CD4-positive, alpha-beta memory T cell (primary cell): Measurements from ENCODE around the gene CSTF3. TPM values are rescaled to one million over a fixed set of nuclear protein-coding genes. Genes with fewer than 3 reads are reported as not detected.
"Not testable (repeated sequence)": the region's sequence is repeated elsewhere in the genome, so short reads cannot be mapped to it uniquely, and the experiment has no call there.

Source experiments
- CTCF ChIA-PET: fragments of 350-600 bp; sonication (Branson Sonifier 250); formaldehyde crosslinking; loops from one replicate; lab custom pipeline; 2021; ENCODE audit warnings: inconsistent platforms; ENCODE audit not compliant: partially characterized antibody; lab: Charles Lee
- POLR2A ChIA-PET: fragments of 350-600 bp; sonication (Branson Sonifier 250); formaldehyde crosslinking; loops from one replicate; lab custom pipeline; 2021; ENCODE audit not compliant: partially characterized antibody; lab: Charles Lee
- DNase-seq, 5 donors: peaks; one replicate each; pipeline versions ENCODE4 v3.0.0 to v3.0.0-alpha.2; 2020 to 2022; ENCODE audit warnings: mixed read lengths in 1 of 5
- H3K27ac ChIP-seq: one replicate; pipeline ENCODE4 v1.7.0; 2013; ENCODE audit warnings: low read depth, low read length
- H3K27me3 ChIP-seq: 2 replicates; pipeline ENCODE4 v1.7.0; 2013; ENCODE audit warnings: mild to moderate bottlenecking, low read length, moderate library complexity; ENCODE audit not compliant: insufficient read depth
- H3K36me3 ChIP-seq: 2 replicates; pipeline ENCODE4 v1.7.0; 2013; ENCODE audit warnings: mild to moderate bottlenecking, low read length, moderate library complexity; ENCODE audit not compliant: insufficient read depth
- H3K4me1 ChIP-seq: 2 replicates; pipeline ENCODE4 v1.7.0; 2013; ENCODE audit warnings: mild to moderate bottlenecking, low read length, moderate library complexity; ENCODE audit not compliant: insufficient read depth
- H3K4me3 ChIP-seq, 2 donors: one replicate each; pipeline ENCODE4 v1.7.0; 2013; ENCODE audit warnings: low read length in 2 of 2, mild to moderate bottlenecking in 1 of 2
- H3K9me3 ChIP-seq, 2 donors: one replicate each; pipeline ENCODE4 v1.7.0; 2013; ENCODE audit warnings: low read length in 2 of 2, control low read depth in 1 of 2; ENCODE audit not compliant: control insufficient read depth in 1 of 2
- H3K27ac Mint-ChIP-seq, 7 donors: one replicate each; pipeline ENCODE4 v1.8.0; 2020 to 2021; ENCODE audit warnings: mixed read lengths in 7 of 7, mild to moderate bottlenecking in 6 of 7, inconsistent platforms in 3 of 7, moderate library complexity in 3 of 7
- H3K27me3 Mint-ChIP-seq, 2 donors: one replicate each; pipeline ENCODE4 v1.8.0; 2020 to 2021; ENCODE audit warnings: mixed read lengths in 2 of 2
- H3K36me3 Mint-ChIP-seq, 2 donors: one replicate each; pipeline ENCODE4 v1.8.0; 2020 to 2021; ENCODE audit warnings: mixed read lengths in 2 of 2, inconsistent platforms in 1 of 2, mild to moderate bottlenecking in 1 of 2
- H3K4me1 Mint-ChIP-seq, 4 donors: one replicate each; pipeline ENCODE4 v1.8.0; 2020 to 2021; ENCODE audit warnings: mixed read lengths in 4 of 4, mild to moderate bottlenecking in 1 of 4
- H3K4me3 Mint-ChIP-seq, 8 donors: one replicate each; pipeline ENCODE4 v1.8.0; 2020 to 2021; ENCODE audit warnings: mixed read lengths in 8 of 8, mild to moderate bottlenecking in 7 of 8, moderate library complexity in 6 of 8, inconsistent platforms in 3 of 8
- H3K9me3 Mint-ChIP-seq, 8 donors: one replicate each; pipeline ENCODE4 v1.8.0; 2020 to 2021; ENCODE audit warnings: mixed read lengths in 8 of 8, mild to moderate bottlenecking in 5 of 8, inconsistent platforms in 3 of 8, moderate library complexity in 1 of 8
- intact Hi-C: fragments of 100-400 bp; cut with micrococcal nuclease; formaldehyde crosslinking; loops from one replicate; pipeline ENCODE4 v1.15.1; 2023
- polyA plus RNA-seq, 2 donors: library from polyadenylated mRNA; unstranded; fragments of 300-500 nt; fragmentation: Illumina TruSeq; gene quantifications; one replicate each; pipeline ENCODE4 v1.2.3, GENCODE V29; 2021
- total RNA-seq, 2 experiments: library from RNA; stranded (reverse); gene quantifications; one replicate each; pipeline ENCODE4 v1.2.3, GENCODE V29; 2021

CSTF3 gene
- total and polyA plus RNA-seq, 4 experiments from 2014 or later, result 18.1 to 34.0 (median 25.9) TPM

- Histone ChIP-seq H3K4me3 (no peak overlapping the region), H3K9me3 (no peaks in the 10 kb centered on the region), H3K36me3 (peaks cover 30% of the 10 kb centered on the region), H3K4me1 (peaks cover 5% of the 10 kb centered on the region), H3K27ac (no peak overlapping the region), H3K27me3 (no peaks in the 10 kb centered on the region)
- intact Hi-C loops, result no loop called here
- POLR2A ChIA-PET, result no interaction called here
- H3K4me3 Mint-ChIP-seq, result no peak overlapping the region
- H3K36me3 Mint-ChIP-seq, result peaks cover 40 to 55% of the 10 kb centered on the region in 2 donors
- H3K27ac Mint-ChIP-seq, result peak overlapping the region in 5 of 7 donors; percentile 9 to 89 (median 68)
- no peaks in the 10 kb centered on the region for H3K9me3 Mint-ChIP-seq
- peaks cover 12 to 21% (median 18%) of the 10 kb centered on the region in 4 donors for H3K4me1 Mint-ChIP-seq
- no peak for DNase-seq
- no peaks in the 10 kb centered on the region for H3K27me3 Mint-ChIP-seq
- CTCF ChIA-PET, result interaction anchor here (10.7 kb wide), 1 partner anchor 97 kb away, joined by 394 read pairs; no protein-coding TSS in a partner anchor
Measured at GRCh38 chr11:33059331-33060007, 101.8 kb downstream of the CSTF3 start.

- POLR2A ChIA-PET, result no interaction called here
- H3K4me1 ChIP-seq, result no peaks in the 10 kb centered on the region
- H3K4me3 Mint-ChIP-seq, result no peak overlapping the region
- H3K36me3 ChIP-seq, result peaks cover 30% of the 10 kb centered on the region
- no peak overlapping the region for H3K4me3 ChIP-seq
- H3K9me3 Mint-ChIP-seq, result no peaks in the 10 kb centered on the region
- no peak for DNase-seq
- peaks cover 39 to 41% of the 10 kb centered on the region in 2 donors for H3K36me3 Mint-ChIP-seq
- CTCF ChIA-PET, result interaction anchor here (1.2 to 4.9 kb wide), 3 partner anchors 8 to 17 kb away, joined by 4 to 20 read pairs (median 6); partner anchors contain the start of gene TCP11L1
- H3K27me3 ChIP-seq, result no peaks in the 10 kb centered on the region
- peaks cover 2 to 4% (median 2%) of the 10 kb centered on the region in 4 donors for H3K4me1 Mint-ChIP-seq
- no peak overlapping the region for H3K27ac ChIP-seq
- no peak overlapping the region for H3K27ac Mint-ChIP-seq
- no peaks in the 10 kb centered on the region for H3K27me3 Mint-ChIP-seq
- intact Hi-C loops, result no loop called here
- H3K9me3 ChIP-seq, result no peaks in the 10 kb centered on the region
Measured at GRCh38 chr11:33057284-33057683, 104.0 kb downstream of the CSTF3 start.

DNA sequence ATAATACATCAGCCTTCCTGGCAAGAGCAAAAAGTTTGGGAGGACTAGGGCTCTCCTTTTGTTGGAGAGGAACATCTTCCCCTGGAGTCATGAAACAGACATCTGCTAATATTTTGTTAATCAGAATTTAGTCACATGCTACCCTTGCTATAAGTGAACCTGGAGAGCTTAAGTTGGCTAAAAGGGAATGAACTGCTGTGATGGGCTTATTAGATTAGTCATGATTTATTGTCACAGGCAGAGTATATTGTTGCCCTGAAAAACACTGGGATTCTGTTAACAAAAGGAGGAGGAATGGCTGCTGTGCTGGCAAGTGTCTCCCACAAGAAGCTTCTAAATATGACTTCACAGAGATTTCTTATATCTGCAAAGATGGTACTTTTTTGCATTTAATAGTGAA lies 105.9 kb downstream of the CSTF3 start:
- H3K4me1 Mint-ChIP-seq, result peaks cover 0 to 3% (median 0%) of the 10 kb centered on the region in 4 donors
- no peaks in the 10 kb centered on the region for H3K27me3 ChIP-seq
- no peaks in the 10 kb centered on the region for H3K4me1 ChIP-seq
- POLR2A ChIA-PET, result no interaction called here
- no peak overlapping the region for H3K27ac ChIP-seq
- CTCF ChIA-PET, result interaction anchor here (4.9 kb wide), 1 partner anchor 10 kb away, joined by 20 read pairs; no protein-coding TSS in a partner anchor
- H3K27ac Mint-ChIP-seq, result peak overlapping the region in 1 of 7 donors; percentile 64
- H3K4me3 Mint-ChIP-seq, result no peak overlapping the region
- intact Hi-C loops, result no loop called here
- no peaks in the 10 kb centered on the region for H3K27me3 Mint-ChIP-seq
- no peaks in the 10 kb centered on the region for H3K9me3 ChIP-seq
- no peaks in the 10 kb centered on the region for H3K9me3 Mint-ChIP-seq
- peaks cover 28 to 33% of the 10 kb centered on the region in 2 donors for H3K36me3 Mint-ChIP-seq
- peaks cover 27% of the 10 kb centered on the region for H3K36me3 ChIP-seq
- no peak for DNase-seq
- H3K4me3 ChIP-seq, result no peak overlapping the region

DNA sequence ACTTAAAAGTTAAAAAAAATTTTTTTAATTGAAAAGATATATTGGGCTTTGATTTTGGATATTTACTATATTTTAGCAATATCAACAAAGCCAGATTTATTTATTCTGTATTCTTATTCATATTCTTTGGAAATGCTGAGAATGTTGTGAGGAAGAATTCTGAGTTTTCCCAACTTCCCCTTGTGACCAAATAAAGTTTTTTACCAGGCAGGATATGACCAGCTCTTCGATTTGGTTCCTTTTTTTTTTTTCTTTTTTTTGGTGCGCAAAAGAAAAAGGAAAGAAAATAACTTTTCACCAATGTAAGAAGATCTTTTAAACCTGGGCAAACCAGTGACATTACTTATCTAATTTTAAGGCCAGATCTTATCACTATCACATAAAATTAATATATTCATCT lies 109.0 kb downstream of the CSTF3 start:
- H3K4me3 Mint-ChIP-seq, result no peak overlapping the region
- ChIA-PET POLR2A (interaction anchor here (0.6 kb wide), 1 partner anchor 15 kb away, joined by 3 read pairs; no protein-coding TSS in a partner anchor), CTCF (interaction anchor here (2.2 kb wide), 1 partner anchor 13 kb away, joined by 6 read pairs; the partner anchor contains the start of gene TCP11L1)
- Histone ChIP-seq H3K27ac (no peak overlapping the region), H3K9me3 (no peaks in the 10 kb centered on the region), H3K4me3 (no peak overlapping the region), H3K36me3 (peaks cover 6% of the 10 kb centered on the region), H3K27me3 (no peaks in the 10 kb centered on the region), H3K4me1 (no peaks in the 10 kb centered on the region)
- peaks cover 19 to 24% of the 10 kb centered on the region in 2 donors for H3K36me3 Mint-ChIP-seq
- H3K27me3 Mint-ChIP-seq, result no peaks in the 10 kb centered on the region
- H3K27ac Mint-ChIP-seq, result no peak overlapping the region
- DNase-seq, result no peak
- H3K4me1 Mint-ChIP-seq, result peaks cover 0 to 3% (median 0%) of the 10 kb centered on the region in 4 donors
- no peaks in the 10 kb centered on the region for H3K9me3 Mint-ChIP-seq
- intact Hi-C loops, result no loop called here

- H3K36me3 ChIP-seq, H3K27ac ChIP-seq: not testable (repeated sequence)
Measured at GRCh38 chr11:33049565-33050408, 111.5 kb downstream of the CSTF3 start.

DNA sequence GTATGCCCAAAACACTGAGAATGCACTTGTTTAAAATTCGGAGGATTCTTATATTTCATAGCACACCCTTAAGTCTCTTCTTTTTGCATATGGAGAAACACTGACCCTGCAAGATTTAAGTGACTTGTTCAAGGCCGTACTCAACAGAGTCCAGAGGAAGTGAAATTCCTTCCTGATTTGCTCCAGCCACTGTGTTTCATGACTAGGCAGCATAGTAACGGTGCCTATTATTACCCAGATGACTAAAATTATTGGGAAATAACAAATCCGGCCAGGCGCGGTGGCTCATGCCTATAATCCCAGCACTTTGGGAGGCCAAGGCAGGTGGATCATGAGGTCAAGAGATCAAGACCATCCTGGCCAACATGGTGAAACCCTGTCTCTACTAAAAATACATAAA lies 112.6 kb downstream of the CSTF3 start:
- H3K4me3 ChIP-seq, H3K4me3 Mint-ChIP-seq, H3K4me1 Mint-ChIP-seq, H3K27ac ChIP-seq, H3K9me3 Mint-ChIP-seq, H3K27me3 ChIP-seq, DNase-seq, H3K36me3 ChIP-seq, intact Hi-C loops, H3K9me3 ChIP-seq, H3K27me3 Mint-ChIP-seq, H3K4me1 ChIP-seq, POLR2A ChIA-PET: not testable (repeated sequence)
- H3K27ac Mint-ChIP-seq, result peak overlapping the region in 1 of 7 donors; percentile 57
- CTCF ChIA-PET, result interaction anchor here (1.7 kb wide), 1 partner anchor 17 kb away, joined by 6 read pairs; no protein-coding TSS in a partner anchor
- peaks cover 18 to 28% of the 10 kb centered on the region in 2 donors for H3K36me3 Mint-ChIP-seq

More at GRCh38 chr11:33049565-33050408, 111.5 kb downstream of the CSTF3 start:
- H3K27me3 Mint-ChIP-seq, H3K4me3 Mint-ChIP-seq, DNase-seq, H3K4me1 ChIP-seq, POLR2A ChIA-PET, CTCF ChIA-PET, H3K4me1 Mint-ChIP-seq, H3K9me3 Mint-ChIP-seq, intact Hi-C loops, H3K9me3 ChIP-seq, H3K27me3 ChIP-seq, H3K4me3 ChIP-seq: not testable (repeated sequence)
- Mint-ChIP-seq H3K36me3 (peaks cover 20 to 28% of the 10 kb centered on the region in 2 donors), H3K27ac (peak overlapping the region in 1 of 7 donors; percentile 65)
